Measurements from ENCODE around the gene TOR4A. TPM values are rescaled to one million over a fixed set of nuclear protein-coding genes. Genes with fewer than 3 reads are reported as not detected.

The TOR4A gene
- total and polyA plus RNA-seq, 10 of the 15 experiments (the other 5 are each of a cell fraction or from before 2014, with no cell fraction given): 2.0 to 19.9 (median 3.7) TPM

GRCh38 chr9:137251490-137252268, 25.8 kb upstream of the TOR4A start:
- ATAC-seq (no peak), FAIRE-seq (no peak), DNase-seq (ENCODE audit: low read depth, low spot score) (no peak)
- no peaks in the 10 kb centered on the region for H3K9me3 ChIP-seq (replicated peaks; ENCODE audit: control insufficient read depth, insufficient read depth, low read length)
- peaks cover 15% of the 10 kb centered on the region for H3K79me2 ChIP-seq (ENCODE audit: control insufficient read depth, insufficient read depth, low read length)
- no peaks in the 10 kb centered on the region for H3K36me3 ChIP-seq (ENCODE audit: control insufficient read depth in 2 of 2, insufficient read depth in 2 of 2, low read length in 1 of 2)
- H3K4me3 ChIP-seq: no peak overlapping the region
- no peaks in the 10 kb centered on the region for H3K27me3 ChIP-seq (replicated peaks in 1 of 2; ENCODE audit: control insufficient read depth in 2 of 2, insufficient read depth in 2 of 2, low read length in 1 of 2)
- peaks cover 14% of the 10 kb centered on the region for H3K4me1 ChIP-seq (ENCODE audit: control insufficient read depth, insufficient read depth, low read length)
- no peak overlapping the region for H2AFZ ChIP-seq (ENCODE audit: control insufficient read depth, low read depth, low read length)
- WGBS (ENCODE audit: insufficient coverage, insufficient replicate concordance, low lambda C conversion rate, missing lambda C conversion rate): 72% methylated on average over 18 of the region's 22 CpGs
- no peak overlapping the region for H3K9ac ChIP-seq (ENCODE audit: control insufficient read depth, insufficient read depth, low read length)
- intact Hi-C loops (cut with micrococcal nuclease; ENCODE audit: unreplicated experiment): no loop called here
- H3K4me2 ChIP-seq (ENCODE audit: control insufficient read depth, insufficient read depth): no peak overlapping the region
- H4K20me1 ChIP-seq (ENCODE audit: control insufficient read depth, insufficient read depth): no peaks in the 10 kb centered on the region
- in situ Hi-C loops (cut with MboI): no loop called here
- H3K27ac ChIP-seq (ENCODE audit: control insufficient read depth, insufficient read depth): no peak overlapping the region
- POLR2A ChIA-PET: interaction anchor here (6.2 kb wide), 1 partner anchor 11 kb away, joined by 112 read pairs; the partner anchor contains the start of gene TUBB4B
- RAD21 ChIA-PET (ENCODE audit: unreplicated experiment): no interaction called here
- BruUV-seq (replicated peaks): no TSS peak
- CTCF ChIA-PET: interaction anchor here (1.1 kb wide), 1 partner anchor 15 kb away, joined by 3 read pairs; no protein-coding TSS in a partner anchor
- no peak for TF ChIP-seq ZBTB11 (CRISPR knock-in tag; IDR thresholded peaks at IDR 0.05)
- TF ChIP-seq SMAD1 (IDR thresholded peaks at IDR 0.05; ENCODE audit: low read depth, partially characterized antibody): no peak
- no peak for TF ChIP-seq POLR2A (IDR thresholded peaks at IDR 0.05; ENCODE audit: low read depth, low read length)
- TF ChIP-seq, protein P1, sequence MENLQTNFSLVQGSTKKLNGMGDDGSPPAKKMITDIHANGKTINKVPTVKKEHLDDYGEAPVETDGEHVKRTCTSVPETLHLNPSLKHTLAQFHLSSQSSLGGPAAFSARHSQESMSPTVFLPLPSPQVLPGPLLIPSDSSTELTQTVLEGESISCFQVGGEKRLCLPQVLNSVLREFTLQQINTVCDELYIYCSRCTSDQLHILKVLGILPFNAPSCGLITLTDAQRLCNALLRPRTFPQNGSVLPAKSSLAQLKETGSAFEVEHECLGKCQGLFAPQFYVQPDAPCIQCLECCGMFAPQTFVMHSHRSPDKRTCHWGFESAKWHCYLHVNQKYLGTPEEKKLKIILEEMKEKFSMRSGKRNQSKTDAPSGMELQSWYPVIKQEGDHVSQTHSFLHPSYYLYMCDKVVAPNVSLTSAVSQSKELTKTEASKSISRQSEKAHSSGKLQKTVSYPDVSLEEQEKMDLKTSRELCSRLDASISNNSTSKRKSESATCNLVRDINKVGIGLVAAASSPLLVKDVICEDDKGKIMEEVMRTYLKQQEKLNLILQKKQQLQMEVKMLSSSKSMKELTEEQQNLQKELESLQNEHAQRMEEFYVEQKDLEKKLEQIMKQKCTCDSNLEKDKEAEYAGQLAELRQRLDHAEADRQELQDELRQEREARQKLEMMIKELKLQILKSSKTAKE (IDR thresholded peaks at IDR 0.05; ENCODE audit: low read depth, poor library complexity, severe bottlenecking): no peak
- TF ChIP-seq RBBP5 (conservative IDR thresholded peaks at IDR 0.05): no peak
- no peak for TF ChIP-seq ZNF622 (IDR thresholded peaks at IDR 0.05)
- SMC1A ChIA-PET (ENCODE audit: uncharacterized antibody, unreplicated experiment): no interaction called here

Measured in GM12878 (cell line).